Heart right ventricle (tissue), 16 donors: ENCODE results near the gene CCDC97. TPM values are rescaled to one million over a fixed set of nuclear protein-coding genes. Genes with fewer than 3 reads are reported as not detected.

Source experiments
- ATAC-seq, 8 donors: fragments of 200-7000 bp; cut with Tn5 transposase; one replicate each; pipeline ENCODE4 v1.9.1; 2020; ENCODE audit warnings: mild to moderate bottlenecking in 8 of 8, moderate library complexity in 8 of 8, moderate number of reproducible peaks in 1 of 8
- DNase-seq, 2 donors: peaks; one replicate each; pipeline ENCODE4 v3.0.0-alpha.2; 2020
- H3K27ac ChIP-seq, 10 donors: fragments of 200-600 bp; sonication (generic) in 2 of 10; one replicate each; pipeline versions ENCODE4 v1.5.0 to v1.8.0; 2020 to 2022; ENCODE audit warnings: mild to moderate bottlenecking in 3 of 10
- H3K27me3 ChIP-seq, 7 donors: fragments of 200-600 bp; one replicate each; pipeline ENCODE4 v1.8.0; 2021 to 2022; ENCODE audit warnings: mild to moderate bottlenecking in 2 of 7
- H3K36me3 ChIP-seq, 9 donors: fragments of 200-600 bp; sonication (generic) in 1 of 9; one replicate each; pipeline versions ENCODE4 v1.5.0 to v1.8.0; 2020 to 2022; ENCODE audit warnings: mild to moderate bottlenecking in 2 of 9
- H3K4me1 ChIP-seq, 9 donors: fragments of 200-600 bp; sonication (generic) in 1 of 9; one replicate each; pipeline versions ENCODE4 v1.5.0 to v1.8.0; 2020 to 2022; ENCODE audit warnings: mild to moderate bottlenecking in 4 of 9
- H3K4me3 ChIP-seq, 10 donors: fragments of 200-600 bp; sonication (generic) in 2 of 10; one replicate each; pipeline versions ENCODE4 v1.5.0 to v1.8.0; 2020 to 2022; ENCODE audit warnings: mild to moderate bottlenecking in 7 of 10, moderate library complexity in 2 of 10
- H3K9me3 ChIP-seq, 11 donors: fragments of 200-600 bp in 10 of 11; sonication (generic) in 2 of 11; one replicate each; pipeline versions ENCODE4 v1.5.0 to v1.8.0; 2013 to 2022; ENCODE audit warnings: mild to moderate bottlenecking in 2 of 11, control low read depth in 1 of 11, moderate library complexity in 1 of 11
- CTCF ChIP-seq, 9 donors: fragments of 200-600 bp; sonication (generic) in 2 of 9; IDR thresholded peaks; one replicate each; pipeline versions ENCODE4 v1.5.0 to v1.8.0; 2021 to 2022; ENCODE audit warnings: antibody characterized with exemption in 9 of 9, mild to moderate bottlenecking in 5 of 9, moderate library complexity in 1 of 9
- WGBS, 2 donors: extraction: QIAGEN DNeasy Blood & Tissue Kit; methylation state at CpG; one replicate each; pipeline ENCODE4 v1.1.7; 2013; ENCODE audit warnings: inconsistent platforms in 1 of 2; 5-methylcytosine and 5-hydroxymethylcytosine counted together
- intact Hi-C, 10 donors: fragments of 100-400 bp; cut with DNase I; formaldehyde crosslinking; loops; one replicate each; pipeline versions ENCODE4 v1.11.1 to v1.14.2; 2022
- polyA plus RNA-seq, 2 donors: library from polyadenylated mRNA; stranded (reverse); fragments of 200-250 nt; gene quantifications; one replicate each; pipeline ENCODE4 v1.2.3, GENCODE V29; 2013
- total RNA-seq, 10 donors: library from RNA; stranded (reverse); fragmentation: NEBNext Ultra II Directional in 3 of 10; extraction: Animal tissue kit (Norgen Biotek cat#: 25700) in 3 of 10; gene quantifications; one replicate each; pipeline versions ENCODE4 v1.2.1 to v1.2.4, GENCODE V29; 2021 to 2023
- donor health status: Arrhythmogenic right ventricular cardiomyopathy.
- donor health status: ischemic (EF 13 %, LVEDD 7.1; RV severe dilation, severe dysfunction).
- donor health status: healthy with polysubstance abuse.
- donor health status: DM: no; HTN: yes; CAD: no.
- donor health status: DM: no; HTN: no; CAD: no.
- donor health status: ischemic (EF 25% LVEDD 6.9; RV normal size, moderate dysfunction).
- donor health status: ischemic (EF 25% LVEDD 5.7; RV mildly dilated, moderate dysfunction).
- donor health status: healthy.
- donor health status: DM: yes; HTN: yes; CAD: no.
- donor health status: Ischemic cardiomyopathy.
- donor health status: ischemic (EF 35%, LVEDD 5.7; RV mildly dilated, moderate dysfunction).
- donor health status: nonischemic (EF 11% LVEDD 7.7; RV severe dilation, severe dysfunction).
- donor health status: DM: yes; HTN: yes; CAD: no.
- donor health status: PGD.
- donor health status: ischemic (EF 29% LVEDD 5.4; RV normal size, mild dysfunction).
- donor health status: nonischemic (EF 23%, LVEDD 6.1; RV moderate dilation, normal function).

Gene CCDC97
- total and polyA plus RNA-seq, 12 donors = 11.3 to 19.2 (median 16.1) TPM

DNA sequence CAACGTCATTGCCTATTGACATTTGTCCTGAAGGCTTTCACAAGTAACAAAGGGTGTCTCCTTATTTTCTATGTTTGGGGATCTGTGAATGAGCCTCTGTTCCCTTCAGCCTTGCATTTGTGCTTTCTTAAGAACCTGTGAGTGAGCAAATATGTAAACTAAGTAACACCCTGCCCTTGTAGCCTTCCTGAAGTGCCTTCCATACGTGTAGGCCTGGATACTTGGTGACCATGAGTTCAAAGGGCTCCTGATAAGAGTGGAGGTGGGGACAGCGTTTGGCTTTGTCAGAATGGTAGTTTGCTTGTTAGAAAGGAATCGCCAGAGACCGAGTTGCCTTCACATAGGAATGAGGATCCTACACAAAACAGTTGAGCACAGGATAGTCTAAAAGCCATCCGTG, 14.5 kb upstream of the CCDC97 start:
- no peak for ATAC-seq
- no peaks in the 10 kb centered on the region for H3K27me3 ChIP-seq
- TF ChIP-seq CTCF (IDR thresholded peaks at IDR 0.05) = no peak
- peaks cover 16 to 52% (median 44%) of the 10 kb centered on the region in 9 donors for H3K4me1 ChIP-seq
- intact Hi-C loops = no loop called here
- whole genome bisulfite sequencing, 2 donors = 61 to 62% methylated on average over 6 of the region's 6 CpGs
- H3K4me3 ChIP-seq = no peak overlapping the region
- H3K9me3 ChIP-seq = no peaks in the 10 kb centered on the region
- H3K36me3 ChIP-seq = peaks cover 3 to 99% (median 66%) of the 10 kb centered on the region in 9 donors
- H3K27ac ChIP-seq = peak overlapping the region in 3 of 10 donors; percentile 89 to 93 (median 89)
- DNase-seq = no peak

- Histone ChIP-seq H3K36me3 (peaks cover 3 to 99% (median 59%) of the 10 kb centered on the region in 9 donors), H3K4me3 (no peak overlapping the region), H3K4me1 (peaks cover 16 to 62% (median 52%) of the 10 kb centered on the region in 9 donors), H3K27me3 (no peaks in the 10 kb centered on the region), H3K27ac (peak overlapping the region in 9 of 10 donors; percentile 80 to 93 (median 89)), H3K9me3 (no peaks in the 10 kb centered on the region)
- no peak for TF ChIP-seq CTCF (IDR thresholded peaks at IDR 0.05)
- DNase-seq (no peak), ATAC-seq (no peak)
- 85 to 86% methylated on average over 2 of the region's 2 CpGs for WGBS, 2 donors
- intact Hi-C loops = no loop called here
Observed at GRCh38 chr19:41296433-41296871, 13.5 kb upstream of the CCDC97 start.

- H3K4me1 ChIP-seq = peaks cover 16 to 75% (median 58%) of the 10 kb centered on the region in 9 donors
- H3K4me3 ChIP-seq = no peak overlapping the region
- H3K9me3 ChIP-seq = no peaks in the 10 kb centered on the region
- H3K27ac ChIP-seq = peak overlapping the region; percentile 80 to 93 (median 89)
- DNase-seq = no peak
- H3K36me3 ChIP-seq = peaks cover 1 to 99% (median 52%) of the 10 kb centered on the region in 9 donors
- WGBS, 2 donors = 49 to 53% methylated on average over 7 of the region's 7 CpGs
- H3K27me3 ChIP-seq = no peaks in the 10 kb centered on the region
- TF ChIP-seq CTCF (IDR thresholded peaks at IDR 0.05) = no peak
- intact Hi-C loops = loop anchor here in 2 of 10 donors (1.0 to 2.0 kb wide), 2 partner anchors 33 kb away; partner anchors contain the start of gene HNRNPUL1 (in 2 of the 2)
- ATAC-seq = peak in 7 of 8 donors; percentile 1 to 63 (median 15)
Observed at GRCh38 chr19:41297628-41298347, 12.2 kb upstream of the CCDC97 start.

- Histone ChIP-seq H3K27ac (peak overlapping the region; percentile 80 to 93 (median 89)), H3K36me3 (peaks cover under 1 to 99% (median 52%) of the 10 kb centered on the region in 9 donors), H3K9me3 (no peaks in the 10 kb centered on the region), H3K27me3 (no peaks in the 10 kb centered on the region), H3K4me3 (no peak overlapping the region), H3K4me1 (peaks cover 16 to 78% (median 58%) of the 10 kb centered on the region in 9 donors)
- intact Hi-C loops = loop anchor here in 1 of 10 donors (2.0 kb wide), 1 partner anchor 34 kb away; the partner anchor contains the start of gene HNRNPUL1
- TF ChIP-seq CTCF (IDR thresholded peaks at IDR 0.05) = no peak
- peak; percentile 77 to 90 (median 86) for ATAC-seq
- peak; percentile 81 to 88 for DNase-seq
- WGBS, 2 donors = 14 to 15% methylated on average over 4 of the region's 4 CpGs
Observed at GRCh38 chr19:41298348-41298964, 11.5 kb upstream of the CCDC97 start.
